ENCODE measurements around the gene UXS1. TPM values are rescaled to one million over a fixed set of nuclear protein-coding genes. Genes with fewer than 3 reads are reported as not detected.

The UXS1 gene
- total and polyA plus RNA-seq, 2 donors, result 34.3 to 47.2 TPM

DNA sequence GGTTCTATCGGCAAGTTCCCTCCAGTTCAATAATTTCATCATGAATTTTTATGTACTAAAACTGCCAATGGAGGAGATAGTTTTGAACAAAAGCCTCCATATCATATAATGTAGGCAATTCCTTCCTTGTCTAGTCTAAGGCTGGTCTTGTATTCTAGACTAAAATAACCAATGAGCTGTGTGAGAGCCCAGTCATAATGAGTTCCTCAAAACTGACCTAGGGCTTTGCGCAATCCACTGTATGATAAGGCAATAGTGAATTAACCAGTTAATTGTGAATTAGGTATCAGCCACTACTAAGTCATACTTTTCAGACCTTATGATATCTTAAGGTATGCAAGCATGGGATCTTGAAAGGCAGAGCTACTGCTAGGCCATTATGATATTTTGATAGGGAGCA is 7.6 kb upstream of the UXS1 start:
- DNase-seq (ENCODE audit: extremely low spot score), result no peak
- 93% methylated on average over 2 of the region's 2 CpGs for WGBS
- Histone ChIP-seq H3K4me1 (ENCODE audit: insufficient read depth) (no peaks in the 10 kb centered on the region), H3K36me3 (ENCODE audit: insufficient read depth) (no peaks in the 10 kb centered on the region), H3K27ac (ENCODE audit: low read depth) (no peak overlapping the region), H3K4me3 (ENCODE audit: low read depth, low read length) (no peak overlapping the region)

DNA sequence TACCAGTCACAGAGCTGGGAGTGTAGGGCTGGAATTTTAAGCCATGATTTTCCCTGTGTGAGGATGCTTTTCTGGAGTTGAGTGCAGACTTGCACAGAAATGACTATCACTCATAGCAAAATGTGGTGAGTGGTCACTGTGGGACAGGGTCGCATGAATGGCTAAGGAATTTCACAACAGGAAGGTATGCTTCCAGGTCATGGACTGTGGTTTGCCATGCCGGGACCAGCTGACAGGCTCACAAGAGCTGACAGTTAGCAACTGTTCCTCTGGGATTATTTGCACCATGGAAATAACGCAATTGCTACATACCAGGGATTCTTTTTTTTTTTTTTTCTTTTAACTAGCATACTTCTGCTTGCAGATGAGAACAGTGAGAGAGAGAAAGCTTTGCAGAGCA is 3.8 kb upstream of the UXS1 start:
- no peak overlapping the region for H3K4me3 ChIP-seq (ENCODE audit: low read depth, low read length)
- H3K4me1 ChIP-seq (ENCODE audit: insufficient read depth), result no peaks in the 10 kb centered on the region
- no peak overlapping the region for H3K27ac ChIP-seq (ENCODE audit: low read depth)
- WGBS, result 8% methylated on average over 3 of the region's 3 CpGs
- DNase-seq (ENCODE audit: extremely low spot score), result no peak
- H3K36me3 ChIP-seq (ENCODE audit: insufficient read depth), result no peaks in the 10 kb centered on the region

DNA sequence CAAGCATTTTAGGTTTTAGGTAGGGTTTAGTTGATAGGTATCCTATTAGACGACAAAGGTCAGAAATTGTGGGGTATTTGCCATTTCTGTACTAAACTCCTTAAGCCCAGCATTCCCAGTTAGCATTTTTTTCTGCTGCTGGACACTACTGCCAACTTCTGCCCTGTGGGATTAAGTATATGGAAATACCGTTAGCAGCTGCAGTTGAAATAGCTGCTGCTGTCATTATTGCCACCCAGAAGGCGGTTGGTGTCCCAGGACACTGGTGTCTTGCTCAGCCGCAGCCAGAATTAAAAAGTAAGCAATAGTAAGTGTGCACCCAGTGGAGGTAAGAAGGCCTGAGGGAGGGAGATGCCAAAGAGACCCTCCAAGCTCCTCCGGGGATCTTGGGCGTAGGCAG is 1.9 kb upstream of the UXS1 start:
- Histone ChIP-seq H3K27ac (ENCODE audit: low read depth) (no peak overlapping the region), H3K36me3 (ENCODE audit: insufficient read depth) (no peaks in the 10 kb centered on the region), H3K4me3 (ENCODE audit: low read depth, low read length) (no peak overlapping the region), H3K4me1 (ENCODE audit: insufficient read depth) (no peaks in the 10 kb centered on the region)
- WGBS, result 79% methylated on average over 6 of the region's 6 CpGs
- DNase-seq (ENCODE audit: extremely low spot score), result no peak

DNA sequence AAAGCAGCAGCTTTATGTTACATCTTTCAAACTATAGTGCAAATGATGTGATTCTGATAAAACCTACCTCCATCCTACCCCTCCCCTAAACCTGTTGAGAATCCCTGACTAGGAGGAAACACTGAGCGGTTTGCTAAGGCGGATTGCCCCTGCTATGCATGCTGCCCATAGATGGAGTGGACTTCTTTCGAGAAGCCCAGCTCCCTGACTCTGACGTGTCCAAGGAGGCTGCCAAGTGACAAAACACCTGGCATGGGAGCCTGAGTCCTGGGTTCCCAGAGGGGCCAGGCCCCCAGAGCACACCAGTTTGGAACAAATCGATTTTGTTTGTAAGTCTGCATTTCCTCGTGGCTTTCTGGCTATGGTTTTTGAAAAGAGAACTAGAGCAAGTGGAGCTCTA is 1.4 kb upstream of the UXS1 start:
- no peaks in the 10 kb centered on the region for H3K36me3 ChIP-seq (ENCODE audit: insufficient read depth)
- no peak overlapping the region for H3K4me3 ChIP-seq (ENCODE audit: low read depth, low read length)
- no peaks in the 10 kb centered on the region for H3K4me1 ChIP-seq (ENCODE audit: insufficient read depth)
- DNase-seq (ENCODE audit: extremely low spot score), result no peak
- 76% methylated on average over 6 of the region's 6 CpGs for WGBS
- H3K27ac ChIP-seq (ENCODE audit: low read depth), result no peak overlapping the region

DNA sequence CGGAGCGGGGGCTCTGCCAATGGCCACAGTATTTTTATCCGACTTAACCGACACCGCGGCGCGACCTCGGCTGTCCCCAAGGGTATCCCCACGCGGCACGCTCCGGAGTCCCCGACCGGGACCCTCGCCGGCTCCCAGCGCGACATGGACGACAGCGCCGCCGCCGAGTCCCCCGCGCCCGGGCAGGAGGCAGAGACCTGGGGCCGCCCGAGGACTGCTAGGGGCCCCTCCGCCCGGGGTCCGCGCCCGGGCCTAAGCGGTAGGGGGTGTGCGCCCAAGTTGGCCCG is 468 bp downstream of the UXS1 start:
- DNase-seq (ENCODE audit: extremely low spot score), result no peak
- H3K4me1 ChIP-seq (ENCODE audit: insufficient read depth), result peaks cover 2% of the 10 kb centered on the region
- WGBS, result under 1% methylated on average over 37 of the region's 37 CpGs
- H3K36me3 ChIP-seq (ENCODE audit: insufficient read depth), result no peaks in the 10 kb centered on the region
- peak overlapping the region; percentile 91 for H3K4me3 ChIP-seq (ENCODE audit: low read depth, low read length)
- no peak overlapping the region for H3K27ac ChIP-seq (ENCODE audit: low read depth)

DNA sequence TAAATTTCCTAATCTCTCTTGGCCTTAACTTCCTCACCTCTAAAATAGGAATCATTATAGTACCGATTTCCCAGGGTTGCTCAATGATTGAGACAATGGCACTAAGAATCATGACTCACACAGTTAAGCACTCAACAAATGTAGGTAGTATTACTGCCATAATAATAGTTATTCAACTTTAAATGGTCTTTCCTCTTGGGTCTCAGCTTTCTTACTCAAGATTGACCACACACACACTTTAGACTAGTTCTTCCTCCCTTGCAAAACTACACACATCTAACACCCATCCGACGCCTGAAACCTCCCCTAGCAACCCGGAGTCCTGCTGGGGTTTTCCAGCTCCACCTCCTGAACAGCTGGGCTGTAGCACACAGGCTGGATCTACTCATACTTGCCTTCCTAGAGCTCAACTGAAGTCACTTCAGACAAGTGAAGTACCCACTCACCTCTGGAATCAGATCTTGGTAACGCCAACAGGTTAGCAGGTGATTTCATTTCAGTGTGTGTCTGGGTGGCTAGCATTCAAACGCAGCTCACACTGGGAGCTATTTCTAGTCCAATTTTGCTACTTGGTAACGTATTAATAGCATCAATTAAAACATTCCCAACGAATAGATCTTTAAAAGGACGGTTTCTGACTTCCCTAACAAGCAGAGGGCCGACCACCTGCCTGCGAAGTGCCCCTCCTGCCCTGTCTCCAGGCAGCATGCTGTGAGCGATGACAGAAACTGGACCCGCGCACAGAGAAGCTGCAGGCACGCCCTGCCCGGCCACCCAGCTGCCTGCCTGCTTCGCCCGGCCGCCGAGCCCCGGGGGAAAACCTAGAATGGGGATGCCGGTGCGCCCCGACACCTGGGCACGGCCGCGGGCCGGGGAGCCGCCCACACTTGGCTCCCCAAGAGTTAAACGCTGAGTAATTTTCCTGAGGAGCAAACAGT is 1.1 kb downstream of the UXS1 start:
- Histone ChIP-seq H3K36me3 (ENCODE audit: insufficient read depth) (no peaks in the 10 kb centered on the region), H3K4me1 (ENCODE audit: insufficient read depth) (peaks cover 2% of the 10 kb centered on the region), H3K27ac (ENCODE audit: low read depth) (no peak overlapping the region), H3K4me3 (ENCODE audit: low read depth, low read length) (peak overlapping the region; percentile 91)
- 1% methylated on average over 30 of the region's 30 CpGs for WGBS
- DNase-seq (ENCODE audit: extremely low spot score), result peak; percentile 26

DNA sequence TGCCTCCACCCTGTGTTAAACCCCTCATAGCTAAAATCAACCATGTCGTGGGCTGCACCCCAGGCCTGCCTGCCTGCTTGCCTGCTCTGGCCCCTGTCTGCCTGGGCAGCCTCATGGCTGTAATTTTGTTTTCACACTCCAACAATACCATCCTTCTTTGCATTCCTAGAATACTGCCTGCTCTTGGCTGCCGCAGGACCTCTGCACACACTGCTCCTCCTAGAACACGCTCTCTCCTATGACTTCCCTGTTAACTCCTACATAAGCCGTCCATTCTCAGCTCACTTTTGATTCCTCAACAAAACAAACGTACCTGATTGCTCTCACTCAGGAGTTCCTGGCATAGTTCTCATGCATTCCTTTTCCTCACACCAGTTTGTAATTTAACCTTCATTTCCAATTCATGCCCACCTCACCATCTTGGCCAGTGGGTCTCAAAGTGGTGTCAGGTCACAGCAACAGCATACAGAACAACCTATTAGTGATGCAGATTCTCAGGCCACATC is 2.5 kb downstream of the UXS1 start:
- no peaks in the 10 kb centered on the region for H3K36me3 ChIP-seq (ENCODE audit: insufficient read depth)
- no peak for DNase-seq (ENCODE audit: extremely low spot score)
- peaks cover 2% of the 10 kb centered on the region for H3K4me1 ChIP-seq (ENCODE audit: insufficient read depth)
- H3K27ac ChIP-seq (ENCODE audit: low read depth), result no peak overlapping the region
- WGBS, result 80% methylated on average over 5 of the region's 5 CpGs
- H3K4me3 ChIP-seq (ENCODE audit: low read depth, low read length), result no peak overlapping the region

DNA sequence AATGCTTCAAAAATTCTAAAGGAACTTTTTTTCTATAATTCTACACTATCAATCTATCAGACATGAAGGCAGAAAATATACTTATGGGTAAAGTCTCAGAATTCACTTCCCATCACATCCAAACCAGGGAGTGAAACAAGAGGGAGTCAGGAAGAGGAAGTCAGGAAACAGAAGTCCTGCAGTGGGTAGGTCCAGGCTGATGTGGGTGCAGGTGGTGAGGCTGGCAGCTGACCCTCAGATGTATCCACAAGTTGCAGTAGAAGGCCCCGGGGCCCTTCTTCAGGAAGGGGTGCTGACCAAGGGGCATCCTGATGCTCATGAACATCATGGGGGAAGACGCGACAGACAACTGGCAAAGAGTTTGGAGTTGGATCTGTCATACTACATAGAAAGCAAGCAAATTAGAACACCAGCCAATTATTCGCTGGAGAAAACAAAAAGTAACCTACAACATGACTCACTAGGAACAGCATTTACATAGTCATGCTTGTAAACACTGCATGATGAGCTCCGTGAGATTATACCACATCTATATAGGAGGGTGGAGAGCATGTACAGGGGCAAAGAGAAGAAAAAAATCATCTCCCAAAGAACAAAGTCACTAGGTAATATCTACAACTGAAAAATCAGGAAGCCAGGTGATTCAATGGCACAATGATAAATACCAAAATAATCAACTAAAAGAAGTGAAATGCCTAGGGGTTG is 4.2 kb downstream of the UXS1 start:
- H3K36me3 ChIP-seq (ENCODE audit: insufficient read depth), result no peaks in the 10 kb centered on the region
- no peak for DNase-seq (ENCODE audit: extremely low spot score)
- WGBS, result 63% methylated on average over 5 of the region's 5 CpGs
- H3K4me1 ChIP-seq (ENCODE audit: insufficient read depth), result peaks cover 2% of the 10 kb centered on the region
- no peak overlapping the region for H3K27ac ChIP-seq (ENCODE audit: low read depth)
- H3K4me3 ChIP-seq (ENCODE audit: low read depth, low read length), result no peak overlapping the region

DNA sequence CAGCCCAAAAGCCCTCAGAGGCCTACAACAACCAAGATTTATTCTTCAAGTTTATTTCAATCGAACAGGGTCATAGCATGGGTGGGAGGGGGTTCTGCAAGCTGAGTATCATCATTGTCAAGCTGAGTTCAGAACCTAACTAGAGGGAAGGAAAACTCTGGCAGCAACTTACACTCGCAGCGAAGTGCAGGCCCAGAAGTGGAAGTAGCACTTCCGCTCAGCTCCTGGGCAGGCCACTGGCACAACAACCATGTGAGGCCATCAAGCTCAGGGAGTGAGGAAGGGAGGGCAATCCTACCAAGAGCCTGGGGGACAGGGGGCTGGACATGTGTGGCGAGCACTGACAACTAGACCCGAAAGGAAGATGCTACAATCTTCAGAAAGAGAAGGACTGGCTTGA is 4.8 kb downstream of the UXS1 start:
- no peak overlapping the region for H3K27ac ChIP-seq (ENCODE audit: low read depth)
- no peak overlapping the region for H3K4me3 ChIP-seq (ENCODE audit: low read depth, low read length)
- no peak for DNase-seq (ENCODE audit: extremely low spot score)
- H3K36me3 ChIP-seq (ENCODE audit: insufficient read depth), result no peaks in the 10 kb centered on the region
- H3K4me1 ChIP-seq (ENCODE audit: insufficient read depth), result peaks cover 2% of the 10 kb centered on the region
- 81% methylated on average over 6 of the region's 6 CpGs for WGBS

DNA sequence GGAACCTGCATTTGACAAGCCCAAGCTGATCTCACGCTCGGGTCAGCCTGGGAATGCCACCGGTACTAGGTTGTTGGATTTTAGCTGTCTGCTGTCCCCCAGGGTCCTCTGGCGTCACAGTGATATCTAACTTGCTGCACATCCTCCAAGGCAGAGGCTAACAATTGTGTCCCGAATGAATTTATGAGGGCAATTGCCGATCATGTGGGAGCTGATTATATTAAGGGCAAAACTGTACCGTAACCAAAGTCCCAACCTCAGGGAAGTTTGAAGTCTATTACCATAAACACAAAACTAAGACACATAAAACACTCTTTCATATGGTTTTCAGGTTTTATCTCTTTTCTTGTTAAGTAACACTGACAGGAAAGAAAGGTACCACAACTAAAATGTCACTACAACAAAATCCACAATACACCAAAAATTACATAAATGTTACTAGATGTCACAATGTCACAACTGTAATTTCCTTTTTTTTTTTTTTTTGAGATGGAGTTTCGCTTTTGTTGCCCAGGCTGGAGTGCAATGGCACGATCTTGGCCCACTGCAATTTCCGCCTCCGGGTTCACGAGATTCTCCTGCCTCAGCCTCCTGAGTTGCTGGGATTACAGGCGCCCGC is 6.7 kb downstream of the UXS1 start:
- H3K4me3 ChIP-seq (ENCODE audit: low read depth, low read length), result no peak overlapping the region
- no peak for DNase-seq (ENCODE audit: extremely low spot score)
- no peaks in the 10 kb centered on the region for H3K36me3 ChIP-seq (ENCODE audit: insufficient read depth)
- WGBS, result 96% methylated on average over 14 of the region's 14 CpGs
- H3K27ac ChIP-seq (ENCODE audit: low read depth), result no peak overlapping the region
- peaks cover 2% of the 10 kb centered on the region for H3K4me1 ChIP-seq (ENCODE audit: insufficient read depth)

DNA sequence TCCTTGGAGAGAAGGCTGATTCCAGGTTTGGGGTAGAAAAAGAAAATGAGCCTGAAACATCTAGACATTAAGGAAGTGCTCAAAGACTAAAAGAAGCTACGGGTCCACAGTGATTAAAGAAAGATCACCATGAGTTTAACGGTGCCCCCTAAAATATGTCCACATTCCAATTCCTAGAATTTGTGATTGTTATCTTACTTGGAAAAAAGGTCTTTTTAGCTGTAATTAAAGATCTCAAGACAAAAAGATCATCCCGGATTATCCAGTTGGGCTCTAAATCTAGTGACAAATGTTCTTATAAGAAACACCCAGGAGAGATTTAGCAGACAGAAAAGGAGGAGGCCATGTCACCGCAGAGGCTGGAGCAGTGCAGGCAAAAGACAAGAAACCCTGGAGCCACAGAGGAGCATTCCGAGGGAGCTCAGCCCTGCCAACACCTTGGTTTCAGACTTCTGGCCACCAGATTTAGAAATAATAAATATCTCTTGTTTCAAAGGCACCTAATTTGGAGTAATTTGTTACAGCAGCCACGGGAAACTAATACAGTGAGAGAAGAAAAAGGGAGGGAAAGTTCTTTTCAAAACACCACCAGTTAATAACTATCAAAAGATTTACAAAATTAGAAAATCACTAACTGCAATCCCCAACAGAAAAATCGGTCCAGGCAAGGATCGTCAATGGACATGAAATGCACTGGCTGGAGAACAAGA is 8.5 kb downstream of the UXS1 start:
- Histone ChIP-seq H3K4me3 (ENCODE audit: low read depth, low read length) (no peak overlapping the region), H3K36me3 (ENCODE audit: insufficient read depth) (no peaks in the 10 kb centered on the region), H3K4me1 (ENCODE audit: insufficient read depth) (peaks cover 3% of the 10 kb centered on the region), H3K27ac (ENCODE audit: low read depth) (no peak overlapping the region)
- 75% methylated on average over 8 of the region's 8 CpGs for WGBS
- no peak for DNase-seq (ENCODE audit: extremely low spot score)

DNA sequence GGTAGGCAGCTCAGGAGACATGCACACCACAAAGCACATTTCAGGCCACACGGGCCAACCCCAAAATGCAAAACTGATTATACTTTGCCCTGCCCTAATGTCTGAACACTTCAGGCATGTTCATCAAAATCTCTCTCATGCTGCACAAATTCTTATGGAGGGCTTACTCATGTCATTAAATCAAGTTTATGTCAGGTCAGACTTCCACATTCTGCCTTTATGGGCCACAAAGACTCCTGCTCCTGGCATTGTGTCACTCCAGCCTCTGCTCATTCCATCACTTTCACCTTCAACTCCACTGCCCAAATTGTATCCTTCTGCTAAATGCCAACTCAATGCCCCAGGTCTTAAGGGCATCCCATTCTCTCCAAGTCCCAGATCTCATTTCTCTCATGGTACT is 9.2 kb downstream of the UXS1 start:
- Histone ChIP-seq H3K4me3 (ENCODE audit: low read depth, low read length) (no peak overlapping the region), H3K27ac (ENCODE audit: low read depth) (no peak overlapping the region), H3K4me1 (ENCODE audit: insufficient read depth) (peaks cover 3% of the 10 kb centered on the region), H3K36me3 (ENCODE audit: insufficient read depth) (no peaks in the 10 kb centered on the region)
- DNase-seq (ENCODE audit: extremely low spot score), result no peak
- WGBS, result 93% methylated on average over 1 of the region's 1 CpG

DNA sequence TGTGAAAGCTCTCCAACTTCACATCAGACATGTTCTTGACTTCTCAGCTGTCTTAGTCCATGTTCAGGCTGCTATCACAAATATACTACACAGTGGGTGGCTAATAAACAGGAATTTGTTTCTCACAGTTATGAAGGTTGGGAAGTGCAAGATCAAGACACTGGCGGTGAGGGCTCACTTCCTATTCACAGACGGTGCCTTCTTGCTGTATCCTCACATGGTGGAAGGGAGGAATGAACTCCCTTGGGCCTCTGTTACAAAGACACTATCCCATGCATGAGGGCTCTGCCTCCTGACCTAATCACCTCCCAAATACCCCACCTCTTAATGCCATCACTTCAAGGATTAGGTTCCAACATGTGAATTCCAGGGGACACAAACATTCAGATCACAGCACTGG is 9.7 kb downstream of the UXS1 start:
- no peak for DNase-seq (ENCODE audit: extremely low spot score)
- Histone ChIP-seq H3K27ac (ENCODE audit: low read depth) (no peak overlapping the region), H3K36me3 (ENCODE audit: insufficient read depth) (no peaks in the 10 kb centered on the region), H3K4me3 (ENCODE audit: low read depth, low read length) (no peak overlapping the region), H3K4me1 (ENCODE audit: insufficient read depth) (peaks cover 1% of the 10 kb centered on the region)
- 87% methylated on average over 2 of the region's 2 CpGs for WGBS
